Measurements from ENCODE around the gene THRSP. TPM values are rescaled to one million over a fixed set of nuclear protein-coding genes. Genes with fewer than 3 reads are reported as not detected.

The THRSP gene
- total RNA-seq, 1 experiment from 2014 or later: not detected

- H3F3A ChIP-seq (ENCODE audit: low read length, unreplicated experiment): no peaks in the 10 kb centered on the region
- no peak overlapping the region for H3K4me2 ChIP-seq (ENCODE audit: low read length)
- H3K79me2 ChIP-seq (ENCODE audit: low read length): no peaks in the 10 kb centered on the region
- no peaks in the 10 kb centered on the region for H3K36me3 ChIP-seq (ENCODE audit: low read depth, low read length)
- TF ChIP-seq CTCF (conservative IDR thresholded peaks at IDR 0.05; ENCODE audit: low read depth, low read length) (no peak), EZH2 (IDR thresholded peaks at IDR 0.05; ENCODE audit: low read length, unreplicated experiment) (no peak), EZH2phosphoT487 (IDR thresholded peaks at IDR 0.05; ENCODE audit: borderline replicate concordance, low read length) (no peak)
- H4K20me1 ChIP-seq (ENCODE audit: low read length): no peaks in the 10 kb centered on the region
- no peak overlapping the region for H3K27ac ChIP-seq (ENCODE audit: low read length)
- H3K27me3 ChIP-seq (ENCODE audit: low read length): no peaks in the 10 kb centered on the region
- BruUV-seq (replicated peaks): no TSS peak
- intact Hi-C loops (cut with micrococcal nuclease): no loop called here
- ATAC-seq: no peak
- peaks cover 31% of the 10 kb centered on the region for H3K4me1 ChIP-seq (ENCODE audit: insufficient read depth, low read length)
- no peak overlapping the region for H2AFZ ChIP-seq (ENCODE audit: low read length)
- H3K4me3 ChIP-seq (ENCODE audit: low read length): no peak overlapping the region
- ChIA-PET POLR2A (ENCODE audit: unreplicated experiment) (no interaction called here), CTCF (no interaction called here)
- no peaks in the 10 kb centered on the region for H3K9me3 ChIP-seq (ENCODE audit: low read length)
- no peak overlapping the region for H3K9ac ChIP-seq (ENCODE audit: low read length)
- no peak for DNase-seq
- H3K9me2 ChIP-seq (replicated peaks; ENCODE audit: low read length): no peaks in the 10 kb centered on the region
These were observed 32.0 kb upstream of the THRSP start for GRCh38 chr11:78031629-78032028.

GRCh38 chr11:78032090-78032489, 31.6 kb upstream of the THRSP start:
- POLR2A ChIA-PET (ENCODE audit: unreplicated experiment): no interaction called here
- H2AFZ ChIP-seq (ENCODE audit: low read length): no peak overlapping the region

GRCh38 chr11:78033040-78033439, 30.6 kb upstream of the THRSP start:
- no peaks in the 10 kb centered on the region for H3K9me3 ChIP-seq (ENCODE audit: low read length)
- no peak overlapping the region for H3K9ac ChIP-seq (ENCODE audit: low read length)
- no peak overlapping the region for H3K4me3 ChIP-seq (ENCODE audit: low read length)
- no peak overlapping the region for H3K27ac ChIP-seq (ENCODE audit: low read length)
- peaks cover 35% of the 10 kb centered on the region for H3K4me1 ChIP-seq (ENCODE audit: insufficient read depth, low read length)
- no peak overlapping the region for H3K4me2 ChIP-seq (ENCODE audit: low read length)
- no peak for DNase-seq
- POLR2A ChIA-PET (ENCODE audit: unreplicated experiment): no interaction called here
- no peak overlapping the region for H2AFZ ChIP-seq (ENCODE audit: low read length)
- H3K27me3 ChIP-seq (ENCODE audit: low read length): no peaks in the 10 kb centered on the region
- CTCF ChIA-PET: no interaction called here
- TF ChIP-seq EZH2phosphoT487 (IDR thresholded peaks at IDR 0.05; ENCODE audit: borderline replicate concordance, low read length): no peak
- TF ChIP-seq EZH2 (IDR thresholded peaks at IDR 0.05; ENCODE audit: low read length, unreplicated experiment): no peak
- no peak for TF ChIP-seq CTCF (conservative IDR thresholded peaks at IDR 0.05; ENCODE audit: low read depth, low read length)
- no TSS peak for BruUV-seq (replicated peaks)
- H4K20me1 ChIP-seq (ENCODE audit: low read length): no peaks in the 10 kb centered on the region
- no peaks in the 10 kb centered on the region for H3K9me2 ChIP-seq (replicated peaks; ENCODE audit: low read length)
- H3F3A ChIP-seq (ENCODE audit: low read length, unreplicated experiment): no peaks in the 10 kb centered on the region
- H3K79me2 ChIP-seq (ENCODE audit: low read length): no peaks in the 10 kb centered on the region
- H3K36me3 ChIP-seq (ENCODE audit: low read depth, low read length): no peaks in the 10 kb centered on the region
- no peak for ATAC-seq
- intact Hi-C loops (cut with micrococcal nuclease): no loop called here

More at GRCh38 chr11:78032090-78032489, 31.6 kb upstream of the THRSP start:
- ATAC-seq (no peak), DNase-seq (no peak)
- Histone ChIP-seq H3K36me3 (ENCODE audit: low read depth, low read length) (no peaks in the 10 kb centered on the region), H3F3A (ENCODE audit: low read length, unreplicated experiment) (no peaks in the 10 kb centered on the region), H3K27ac (ENCODE audit: low read length) (no peak overlapping the region), H4K20me1 (ENCODE audit: low read length) (no peaks in the 10 kb centered on the region), H3K9me3 (ENCODE audit: low read length) (no peaks in the 10 kb centered on the region), H3K9ac (ENCODE audit: low read length) (no peak overlapping the region), H3K4me1 (ENCODE audit: insufficient read depth, low read length) (peaks cover 35% of the 10 kb centered on the region), H3K27me3 (ENCODE audit: low read length) (no peaks in the 10 kb centered on the region), H3K9me2 (replicated peaks; ENCODE audit: low read length) (no peaks in the 10 kb centered on the region), H3K4me3 (ENCODE audit: low read length) (no peak overlapping the region), H3K79me2 (ENCODE audit: low read length) (no peaks in the 10 kb centered on the region), H3K4me2 (ENCODE audit: low read length) (no peak overlapping the region)
- CTCF ChIA-PET: no interaction called here
- intact Hi-C loops (cut with micrococcal nuclease): no loop called here
- no TSS peak for BruUV-seq (replicated peaks)
- TF ChIP-seq EZH2phosphoT487 (IDR thresholded peaks at IDR 0.05; ENCODE audit: borderline replicate concordance, low read length) (no peak), CTCF (conservative IDR thresholded peaks at IDR 0.05; ENCODE audit: low read depth, low read length) (no peak), EZH2 (IDR thresholded peaks at IDR 0.05; ENCODE audit: low read length, unreplicated experiment) (no peak)
